Activated T-cell treated with anti-CD3 and anti-CD28 coated beads for 24 hours (primary cell): ENCODE results near the gene NAB1.

ENCODE experiments used
- DNase-seq: peaks from one replicate; pipeline ENCODE4 v3.0.0-alpha.2; 2020; ENCODE audit warnings: low read depth

The NAB1 gene

DNA sequence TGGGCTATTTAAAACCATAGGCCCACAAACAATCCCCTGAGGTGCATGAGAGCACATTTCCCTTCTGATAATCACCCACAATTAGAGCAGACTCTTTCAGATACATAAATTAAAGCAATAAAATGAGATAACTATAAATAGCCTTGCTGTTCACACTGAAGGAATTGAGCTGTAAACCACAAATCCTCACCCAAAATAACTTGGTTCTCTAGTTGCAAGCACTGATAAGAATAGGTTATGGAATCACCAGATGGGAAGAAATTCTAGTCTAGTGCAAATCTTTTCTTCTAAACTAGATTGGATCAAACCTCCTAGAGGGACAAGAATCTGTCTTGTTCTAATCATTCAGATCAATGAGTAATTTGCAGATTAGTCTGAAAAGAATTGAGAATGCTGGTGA is 64.6 kb downstream of the NAB1 start:
- DNase-seq: no peak

DNA sequence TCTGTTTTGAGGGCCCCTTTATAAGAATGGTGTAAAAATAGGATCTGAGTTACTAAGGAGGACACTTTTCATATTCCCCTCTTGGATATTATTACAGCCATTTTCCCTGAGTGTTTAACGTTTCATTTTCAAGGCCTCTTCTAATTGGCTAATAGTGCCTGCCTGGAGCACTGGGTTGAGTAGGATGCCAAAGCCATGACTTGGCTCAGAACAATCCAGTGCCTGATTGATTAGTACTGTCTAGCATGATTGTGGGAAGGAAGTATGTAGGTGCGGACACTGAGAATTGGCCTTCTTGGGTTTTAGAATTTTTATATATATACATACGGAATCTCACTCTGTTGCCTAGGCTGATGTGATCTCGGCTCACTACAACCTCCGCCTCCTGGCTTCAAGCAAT is 66.1 kb downstream of the NAB1 start:
- DNase-seq: no peak

DNA sequence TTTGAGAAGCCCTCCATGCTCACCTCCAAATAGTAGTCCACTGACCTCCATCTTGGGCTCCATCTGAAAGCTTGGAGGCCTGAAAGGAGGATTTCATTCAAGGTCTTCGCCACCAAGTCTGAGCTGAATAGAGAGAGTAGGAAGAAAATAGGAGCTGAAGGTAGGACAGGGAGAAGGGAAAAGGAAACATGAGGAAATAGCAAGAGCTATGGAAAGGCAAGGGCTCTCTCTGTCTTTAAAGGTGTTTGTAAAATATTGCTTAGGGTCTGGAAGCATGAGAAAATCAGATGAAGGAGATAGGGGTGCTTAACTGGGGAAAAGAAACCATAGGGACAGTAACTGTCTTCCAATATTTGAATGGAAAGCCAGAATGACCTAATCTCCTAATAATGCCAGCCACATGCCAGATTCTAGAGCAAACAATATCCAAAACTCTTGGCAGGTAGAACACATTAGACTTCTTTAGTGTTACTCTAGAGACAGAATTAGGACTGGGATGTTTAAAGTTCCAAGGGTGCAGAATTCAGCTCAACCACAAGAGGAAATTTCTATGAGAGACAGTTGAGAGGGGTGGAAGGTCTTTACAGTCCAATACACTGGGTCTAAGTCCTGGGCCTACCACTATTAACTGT is 67.4 kb downstream of the NAB1 start:
- no peak for DNase-seq

DNA sequence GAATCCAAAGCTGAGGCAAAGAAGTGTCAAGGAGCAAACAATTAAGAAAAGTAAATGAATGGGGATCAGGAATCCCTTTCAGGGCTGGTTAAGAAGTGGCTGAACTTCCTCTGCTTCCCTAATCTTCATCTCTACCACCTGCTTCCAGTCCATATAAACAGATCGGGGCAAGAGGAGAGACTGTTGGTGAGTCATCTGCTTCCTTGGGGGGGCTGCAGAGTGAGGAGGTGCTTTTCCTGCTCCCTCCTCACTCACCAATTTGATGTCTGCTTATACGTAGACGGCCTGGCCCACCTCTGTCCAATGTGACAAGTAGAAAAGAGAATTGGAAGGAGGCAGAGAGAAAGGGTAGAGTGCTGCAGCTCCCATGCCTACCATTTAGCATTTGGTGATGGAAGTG is 68.4 kb downstream of the NAB1 start:
- DNase-seq: no peak

DNA sequence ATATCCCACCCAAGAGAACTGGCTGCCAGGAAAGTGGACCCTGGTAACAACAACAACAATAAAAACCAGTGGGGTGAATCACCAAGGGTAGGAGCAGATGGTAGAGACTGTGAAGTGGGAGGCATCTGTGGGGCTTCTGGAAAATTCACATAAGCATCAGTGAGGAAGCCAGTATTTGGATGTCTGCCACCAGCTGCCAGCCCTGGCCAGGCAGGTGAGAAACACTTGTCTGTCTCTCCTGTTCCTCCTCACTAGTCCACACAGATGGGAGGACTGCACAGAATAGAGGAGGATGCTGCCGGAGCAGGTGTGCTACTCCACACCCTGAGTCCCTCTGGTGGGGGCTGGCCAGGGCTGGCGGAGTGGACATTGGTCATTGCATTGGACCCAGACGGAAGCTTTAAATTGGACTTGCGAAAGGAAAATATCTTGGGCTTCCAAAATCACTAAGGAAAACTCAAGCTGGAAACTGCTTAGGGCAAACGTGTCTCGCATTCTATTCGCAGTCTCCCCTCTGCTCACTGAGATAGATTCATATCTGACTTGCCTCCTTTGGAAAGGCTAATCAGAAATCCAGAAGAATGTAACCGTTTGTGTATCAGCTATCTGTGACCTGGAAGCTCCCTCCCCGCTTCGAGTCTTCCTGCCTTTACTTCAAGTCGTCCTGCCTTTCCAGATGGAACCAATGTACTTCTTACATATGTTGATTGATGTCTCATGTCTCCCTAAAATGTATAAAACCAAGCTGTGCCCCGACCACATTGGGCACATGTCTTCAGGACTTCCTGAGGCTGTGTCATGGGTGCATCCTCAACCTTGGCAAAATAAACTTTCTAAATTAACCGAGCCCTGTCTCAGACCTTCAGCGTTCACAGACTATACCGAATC is 69.1 kb downstream of the NAB1 start:
- DNase-seq: no peak

DNA sequence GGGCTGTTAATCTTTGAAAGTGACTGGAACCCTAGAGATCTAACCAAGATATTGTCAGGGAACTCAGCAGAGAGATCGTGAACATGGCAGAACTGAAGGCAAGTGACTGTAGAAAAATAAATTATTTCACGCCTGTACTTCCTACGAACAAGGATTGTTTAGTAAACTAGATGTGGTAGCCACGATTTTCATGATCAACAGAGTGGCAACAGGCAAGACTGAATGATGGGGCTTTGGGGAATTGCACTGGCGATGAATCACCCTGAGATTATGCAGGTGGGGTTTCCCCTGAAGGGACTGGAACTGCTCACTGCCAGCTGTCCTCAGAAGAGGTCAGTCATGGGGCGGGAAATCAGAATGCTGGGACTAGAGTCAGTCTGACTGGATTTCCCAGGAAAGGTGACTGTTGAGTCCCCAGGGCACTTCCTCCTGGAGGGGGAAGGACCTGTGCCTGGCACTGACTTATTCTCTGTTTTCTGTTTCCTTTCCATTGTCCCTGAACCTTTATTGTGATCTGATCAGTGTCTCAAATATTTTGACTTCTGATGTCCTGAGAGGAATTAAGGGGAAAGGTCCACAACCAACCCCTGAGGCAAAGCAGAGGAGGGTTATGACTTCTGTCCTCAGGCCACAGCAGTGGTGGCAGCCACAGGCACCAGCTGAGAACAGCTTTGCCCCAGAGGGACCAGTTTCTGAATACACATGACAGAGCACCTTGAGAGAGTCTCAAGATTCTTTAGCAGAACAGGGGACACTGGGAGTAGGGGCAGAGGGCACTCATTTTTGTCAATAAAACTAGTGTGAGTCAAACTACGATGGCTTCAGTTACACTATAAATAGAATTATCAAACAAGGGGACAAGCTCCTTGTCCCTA is 70.0 kb downstream of the NAB1 start:
- peak; percentile 71 for DNase-seq

DNA sequence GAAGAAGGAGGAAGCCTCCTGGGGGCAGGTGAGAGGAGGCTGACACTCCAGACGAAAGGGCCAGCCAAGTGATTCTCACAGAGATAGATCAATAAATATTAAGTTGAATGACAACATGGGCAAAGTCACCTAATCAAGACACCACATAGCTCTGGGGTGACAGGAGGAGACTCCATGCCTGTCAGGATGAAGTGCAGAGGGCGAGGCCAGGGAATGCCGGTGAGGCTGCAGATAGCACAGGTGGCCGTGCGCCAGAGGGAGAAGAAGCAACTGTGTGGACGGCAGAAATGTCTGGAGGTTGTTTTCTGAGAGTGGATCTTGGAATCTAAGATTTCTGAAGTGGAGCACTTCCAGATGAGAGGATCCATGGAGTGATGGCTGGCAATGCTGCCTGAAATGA is 71.4 kb downstream of the NAB1 start:
- no peak for DNase-seq

DNA sequence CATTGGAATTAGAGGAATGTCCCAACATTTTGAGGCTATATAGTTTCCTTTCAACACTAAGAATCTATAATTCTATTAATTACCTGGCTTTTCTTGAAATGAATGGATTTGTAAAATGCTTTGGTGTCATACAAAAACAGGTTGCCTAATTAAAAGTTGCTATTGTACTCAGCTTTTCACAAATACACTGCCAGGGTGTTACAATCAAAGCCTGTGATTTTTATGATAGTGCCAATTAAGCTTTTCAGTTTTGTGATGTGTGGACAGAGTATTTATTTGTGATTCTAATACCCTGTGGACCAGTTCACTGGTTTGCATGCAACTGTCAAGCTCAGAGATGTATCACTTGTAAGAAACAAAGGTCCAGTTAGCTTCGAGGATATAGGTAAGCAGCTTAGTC is 71.8 kb downstream of the NAB1 start:
- DNase-seq: no peak

DNA sequence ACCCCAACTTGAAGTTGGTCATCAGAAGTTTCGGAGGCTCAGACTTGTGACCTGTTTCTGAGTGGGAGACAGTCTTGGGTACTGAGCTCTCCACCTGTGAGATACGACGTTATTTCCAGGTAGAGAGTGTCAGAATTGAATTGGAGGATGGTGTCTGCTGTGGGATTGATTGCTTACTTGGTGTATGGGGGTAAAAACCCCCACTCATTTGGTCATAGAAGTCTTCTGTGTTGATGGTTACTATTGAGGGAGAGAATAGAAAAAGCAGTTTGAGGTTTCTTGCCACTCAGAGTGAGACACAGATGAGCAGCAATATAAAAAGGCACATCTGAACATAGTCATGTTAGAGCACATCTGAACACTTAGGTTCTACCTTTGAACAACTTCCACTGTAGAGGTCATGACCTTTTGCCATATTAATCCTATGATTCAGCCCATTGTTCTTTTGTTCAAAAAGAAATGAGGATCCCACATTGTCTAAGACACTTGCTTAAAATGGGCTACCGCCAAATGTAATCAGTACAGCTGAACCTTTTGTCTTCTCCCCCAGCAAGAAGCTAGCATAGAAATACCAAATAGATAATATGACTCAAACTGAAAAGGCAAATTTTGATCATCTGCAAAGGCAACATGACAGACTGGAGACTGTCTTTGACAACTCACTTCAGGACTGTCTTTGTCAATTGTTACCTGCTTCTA is 73.3 kb downstream of the NAB1 start:
- DNase-seq: no peak

DNA sequence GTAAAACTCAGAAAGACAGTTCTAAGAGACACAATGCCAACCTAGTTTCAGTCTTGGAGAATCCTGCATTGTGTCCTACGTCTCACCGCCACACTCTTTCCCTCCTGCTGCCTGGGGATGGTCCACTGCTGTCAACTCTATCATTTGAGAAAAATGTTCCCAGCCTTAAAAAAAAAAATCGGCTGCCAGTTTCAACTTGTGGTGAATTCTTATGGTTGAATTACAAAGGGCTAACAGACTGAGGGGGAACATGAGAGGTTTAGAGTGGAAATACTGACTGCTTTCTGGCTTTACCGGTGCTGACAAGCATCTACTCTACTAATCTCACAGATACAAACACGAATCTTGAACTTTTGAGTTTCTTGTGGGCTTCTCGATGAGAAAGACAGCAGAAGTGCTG is 74.0 kb downstream of the NAB1 start:
- no peak for DNase-seq

DNA sequence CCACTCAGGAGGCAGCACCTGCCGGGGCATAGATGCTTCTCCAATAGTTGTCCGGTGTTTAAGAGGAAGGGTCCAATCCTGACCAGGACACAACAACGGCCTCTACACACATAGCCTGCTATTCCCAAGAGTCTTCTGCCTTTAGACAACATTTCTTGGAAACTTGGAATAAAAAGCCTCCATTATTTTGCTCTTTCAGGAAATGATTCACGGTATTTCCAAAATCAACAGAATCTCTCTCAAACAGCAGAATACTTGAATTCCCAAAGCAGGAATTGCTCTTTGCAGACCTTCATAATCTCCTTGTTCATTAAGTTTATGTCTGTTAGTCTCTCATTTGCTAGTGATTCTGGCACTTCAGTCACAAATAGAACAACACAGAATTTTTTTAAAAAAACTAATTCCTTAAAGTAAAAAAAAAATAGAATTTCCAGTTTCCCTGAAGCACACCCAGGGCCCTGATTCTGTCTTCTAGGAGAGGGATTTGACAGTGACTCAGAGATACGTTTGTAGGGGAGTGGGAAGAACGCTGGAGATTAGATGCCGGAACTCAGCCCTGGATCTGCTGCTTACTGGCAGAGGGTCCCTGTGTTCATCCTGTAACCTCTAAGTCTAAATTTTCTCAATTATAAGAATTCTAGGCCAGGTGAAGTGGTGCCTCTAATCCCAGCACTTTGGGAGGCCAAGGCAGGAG is 74.7 kb downstream of the NAB1 start:
- DNase-seq: no peak

DNA sequence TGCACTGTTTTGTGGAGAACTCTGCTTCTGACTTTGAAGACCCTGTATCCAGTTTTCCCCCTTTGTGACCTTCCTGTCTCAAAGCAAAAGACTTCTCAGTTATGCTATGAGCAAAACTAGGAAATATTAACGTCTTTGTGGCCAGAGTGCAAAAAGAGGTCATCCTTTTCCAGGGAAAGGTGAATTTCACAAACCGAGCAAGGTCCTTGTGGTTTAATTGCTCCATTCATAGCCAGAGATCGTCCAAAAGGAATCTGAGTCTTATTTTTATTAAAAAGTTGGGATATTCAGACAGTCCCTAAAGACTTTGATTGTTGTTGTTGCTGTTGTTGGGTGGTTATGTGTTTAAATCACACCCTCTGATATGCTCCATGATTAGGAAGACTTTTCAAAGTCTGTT is 77.4 kb downstream of the NAB1 start:
- DNase-seq: no peak

DNA sequence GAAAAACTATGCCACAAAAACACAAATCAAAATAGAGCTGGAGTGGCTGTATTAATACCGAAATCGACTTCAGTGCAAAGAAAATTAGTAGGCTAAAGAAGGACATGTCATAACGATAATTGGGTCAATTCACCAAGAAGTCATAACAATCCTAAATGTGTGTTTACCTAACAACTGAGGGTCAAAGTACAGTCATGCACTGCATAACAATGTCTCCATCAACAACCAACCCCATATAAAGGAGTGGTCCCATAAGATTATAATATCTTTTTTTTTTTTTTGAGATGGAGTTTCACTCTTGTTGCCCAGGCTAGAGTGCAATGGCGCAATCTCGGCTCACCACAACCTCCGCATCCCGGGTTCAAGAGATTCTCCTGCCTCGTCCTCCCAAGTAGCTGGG is 87.5 kb downstream of the NAB1 start:
- no peak for DNase-seq

DNA sequence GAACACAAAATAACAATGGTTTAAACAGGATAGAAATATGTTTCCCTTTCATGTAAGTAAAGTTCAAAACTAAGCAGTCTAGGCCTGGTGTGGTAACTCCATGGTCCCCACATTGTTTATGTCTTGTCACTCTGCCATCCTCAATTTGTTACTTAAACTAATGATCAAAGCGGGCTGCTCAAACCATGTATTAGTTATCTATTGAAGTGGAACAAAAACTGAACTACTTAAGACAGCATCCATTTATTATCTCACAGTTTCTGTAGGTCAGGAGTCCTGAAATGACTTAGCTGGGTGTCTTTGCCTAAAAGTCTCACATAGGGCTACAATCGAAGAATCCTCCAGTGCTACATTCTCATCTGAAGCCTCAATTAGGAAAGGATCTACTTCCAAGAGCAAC is 91.6 kb downstream of the NAB1 start:
- DNase-seq: no peak
